Measurements from ENCODE around the gene TLE1. TPM values are rescaled to one million over a fixed set of nuclear protein-coding genes. Genes with fewer than 3 reads are reported as not detected.

TLE1 gene
- total and polyA plus RNA-seq, 10 of the 15 experiments (the other 5 are each of a cell fraction or from before 2014, with no cell fraction given): 0.04 to 0.23 (median 0.10) TPM; not detected in 6

DNA sequence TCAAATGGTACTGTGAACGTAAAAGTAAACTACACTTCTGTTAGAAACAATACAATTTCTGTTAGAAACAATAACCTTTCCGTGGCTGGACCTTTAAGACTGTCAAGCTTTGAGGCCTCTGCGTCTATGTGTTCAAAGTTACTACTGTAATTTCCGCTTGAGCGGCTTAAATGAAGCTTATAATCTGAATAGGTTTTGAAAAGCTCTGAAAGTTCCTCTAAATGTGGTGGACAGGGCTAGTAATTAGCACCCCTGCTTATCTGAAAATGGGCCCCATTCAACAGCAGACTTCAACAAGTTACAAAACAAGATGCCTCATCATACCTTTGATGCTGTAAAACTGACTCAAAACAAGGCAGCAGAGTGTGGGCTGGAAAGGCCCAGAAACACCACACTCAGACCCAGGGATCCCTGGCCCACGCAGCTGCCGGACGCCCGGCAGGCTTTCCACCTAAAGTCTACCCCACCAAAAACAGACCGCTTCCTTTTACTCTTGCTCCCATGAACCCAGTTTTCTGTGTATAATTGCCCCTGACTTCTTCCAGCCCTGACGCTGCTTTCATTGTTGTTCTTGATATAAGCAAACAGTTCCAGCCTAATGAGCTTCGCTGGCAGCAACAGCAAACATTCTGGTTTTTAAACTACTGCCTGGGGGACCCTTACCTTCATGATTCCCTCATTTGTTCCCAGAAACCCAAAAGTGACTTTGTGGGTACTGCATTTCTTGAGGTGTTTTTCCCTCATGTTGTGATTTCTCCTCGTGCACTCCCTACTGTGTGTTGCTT, 66.7 kb downstream of the TLE1 start:
- DNase-seq (ENCODE audit: low read depth, low spot score) (no peak), FAIRE-seq (no peak), ATAC-seq (no peak)
- Histone ChIP-seq H3K9me3 (replicated peaks; ENCODE audit: control insufficient read depth, insufficient read depth, low read length) (no peaks in the 10 kb centered on the region), H3K79me2 (ENCODE audit: control insufficient read depth, insufficient read depth, low read length) (no peaks in the 10 kb centered on the region), H3K36me3 (ENCODE audit: control insufficient read depth in 2 of 2, insufficient read depth in 2 of 2, low read length in 1 of 2) (no peaks in the 10 kb centered on the region), H3K4me3 (no peak overlapping the region), H4K20me1 (ENCODE audit: control insufficient read depth, insufficient read depth) (no peaks in the 10 kb centered on the region), H3K4me2 (ENCODE audit: control insufficient read depth, insufficient read depth) (no peak overlapping the region), H3K27me3 (replicated peaks in 1 of 2; ENCODE audit: control insufficient read depth in 2 of 2, insufficient read depth in 2 of 2, low read length in 1 of 2) (no peaks in the 10 kb centered on the region), H3K27ac (ENCODE audit: control insufficient read depth, insufficient read depth) (no peak overlapping the region), H2AFZ (ENCODE audit: control insufficient read depth, low read depth, low read length) (no peak overlapping the region), H3K9ac (ENCODE audit: control insufficient read depth, insufficient read depth, low read length) (no peak overlapping the region), H3K4me1 (ENCODE audit: control insufficient read depth, insufficient read depth, low read length) (no peaks in the 10 kb centered on the region)
- POLR2A ChIA-PET: no interaction called here
- WGBS (ENCODE audit: insufficient coverage, insufficient replicate concordance, low lambda C conversion rate, missing lambda C conversion rate): 38% methylated on average over 13 of the region's 13 CpGs
- in situ Hi-C loops (cut with MboI): no loop called here
- no TSS peak for BruUV-seq (replicated peaks)
- SMC1A ChIA-PET (ENCODE audit: uncharacterized antibody, unreplicated experiment): interaction anchor here (0.6 kb wide), 1 partner anchor 1625 kb away, joined by 3 read pairs; no protein-coding TSS in a partner anchor
- RAD21 ChIA-PET (ENCODE audit: unreplicated experiment): no interaction called here
- intact Hi-C loops (cut with micrococcal nuclease; ENCODE audit: unreplicated experiment): no loop called here
- CTCF ChIA-PET: no interaction called here
- TF ChIP-seq MXI1 (IDR thresholded peaks at IDR 0.05; ENCODE audit: low read depth, low read length): no peak

DNA sequence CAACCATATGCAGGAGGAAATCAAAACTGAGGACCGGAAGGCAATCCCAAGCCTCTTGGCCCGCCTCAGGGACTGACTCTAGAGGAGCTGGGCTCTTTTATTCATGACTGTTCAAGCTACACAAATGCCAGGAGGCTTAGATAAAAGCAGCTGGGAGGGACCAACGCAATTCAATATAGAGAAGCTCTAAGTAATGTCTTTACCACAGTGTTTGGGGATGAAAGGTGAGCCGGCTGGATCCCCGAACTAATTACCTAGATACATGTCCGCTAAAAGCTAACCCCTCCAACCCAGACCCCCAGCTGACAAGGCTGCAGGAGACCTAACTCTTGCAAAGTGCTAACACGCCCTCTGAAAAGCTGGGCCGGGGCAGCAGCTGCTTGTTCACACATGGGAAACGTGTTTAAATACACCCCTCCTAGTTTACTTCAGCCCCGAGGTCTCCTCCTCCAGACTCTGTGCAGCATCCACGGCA, 67.5 kb downstream of the TLE1 start:
- BruUV-seq (replicated peaks): no TSS peak
- no peaks in the 10 kb centered on the region for H3K79me2 ChIP-seq (ENCODE audit: control insufficient read depth, insufficient read depth, low read length)
- 54% methylated on average over 11 of the region's 11 CpGs for WGBS (ENCODE audit: insufficient coverage, insufficient replicate concordance, low lambda C conversion rate, missing lambda C conversion rate)
- no peak overlapping the region for H3K4me2 ChIP-seq (ENCODE audit: control insufficient read depth, insufficient read depth)
- no peak overlapping the region for H3K27ac ChIP-seq (ENCODE audit: control insufficient read depth, insufficient read depth)
- H3K9me3 ChIP-seq (replicated peaks; ENCODE audit: control insufficient read depth, insufficient read depth, low read length): no peaks in the 10 kb centered on the region
- no peak for FAIRE-seq
- no peak overlapping the region for H3K4me3 ChIP-seq
- ATAC-seq: no peak
- no peaks in the 10 kb centered on the region for H3K27me3 ChIP-seq (replicated peaks in 1 of 2; ENCODE audit: control insufficient read depth in 2 of 2, insufficient read depth in 2 of 2, low read length in 1 of 2)
- no peak overlapping the region for H2AFZ ChIP-seq (ENCODE audit: control insufficient read depth, low read depth, low read length)
- POLR2A ChIA-PET: no interaction called here
- H3K4me1 ChIP-seq (ENCODE audit: control insufficient read depth, insufficient read depth, low read length): no peaks in the 10 kb centered on the region
- intact Hi-C loops (cut with micrococcal nuclease; ENCODE audit: unreplicated experiment) (no loop called here), in situ Hi-C loops (cut with MboI) (no loop called here)
- H3K9ac ChIP-seq (ENCODE audit: control insufficient read depth, insufficient read depth, low read length): no peak overlapping the region
- DNase-seq (ENCODE audit: low read depth, low spot score): no peak
- CTCF ChIA-PET: no interaction called here
- no peaks in the 10 kb centered on the region for H4K20me1 ChIP-seq (ENCODE audit: control insufficient read depth, insufficient read depth)
- RAD21 ChIA-PET (ENCODE audit: unreplicated experiment): no interaction called here
- no peaks in the 10 kb centered on the region for H3K36me3 ChIP-seq (ENCODE audit: control insufficient read depth in 2 of 2, insufficient read depth in 2 of 2, low read length in 1 of 2)
- SMC1A ChIA-PET (ENCODE audit: uncharacterized antibody, unreplicated experiment): no interaction called here
- no peak for TF ChIP-seq CBX3 (IDR thresholded peaks at IDR 0.05; ENCODE audit: borderline replicate concordance, low read depth)
- TF ChIP-seq ESRRA (IDR thresholded peaks at IDR 0.05; ENCODE audit: low read length): no peak
- TF ChIP-seq, protein P1, sequence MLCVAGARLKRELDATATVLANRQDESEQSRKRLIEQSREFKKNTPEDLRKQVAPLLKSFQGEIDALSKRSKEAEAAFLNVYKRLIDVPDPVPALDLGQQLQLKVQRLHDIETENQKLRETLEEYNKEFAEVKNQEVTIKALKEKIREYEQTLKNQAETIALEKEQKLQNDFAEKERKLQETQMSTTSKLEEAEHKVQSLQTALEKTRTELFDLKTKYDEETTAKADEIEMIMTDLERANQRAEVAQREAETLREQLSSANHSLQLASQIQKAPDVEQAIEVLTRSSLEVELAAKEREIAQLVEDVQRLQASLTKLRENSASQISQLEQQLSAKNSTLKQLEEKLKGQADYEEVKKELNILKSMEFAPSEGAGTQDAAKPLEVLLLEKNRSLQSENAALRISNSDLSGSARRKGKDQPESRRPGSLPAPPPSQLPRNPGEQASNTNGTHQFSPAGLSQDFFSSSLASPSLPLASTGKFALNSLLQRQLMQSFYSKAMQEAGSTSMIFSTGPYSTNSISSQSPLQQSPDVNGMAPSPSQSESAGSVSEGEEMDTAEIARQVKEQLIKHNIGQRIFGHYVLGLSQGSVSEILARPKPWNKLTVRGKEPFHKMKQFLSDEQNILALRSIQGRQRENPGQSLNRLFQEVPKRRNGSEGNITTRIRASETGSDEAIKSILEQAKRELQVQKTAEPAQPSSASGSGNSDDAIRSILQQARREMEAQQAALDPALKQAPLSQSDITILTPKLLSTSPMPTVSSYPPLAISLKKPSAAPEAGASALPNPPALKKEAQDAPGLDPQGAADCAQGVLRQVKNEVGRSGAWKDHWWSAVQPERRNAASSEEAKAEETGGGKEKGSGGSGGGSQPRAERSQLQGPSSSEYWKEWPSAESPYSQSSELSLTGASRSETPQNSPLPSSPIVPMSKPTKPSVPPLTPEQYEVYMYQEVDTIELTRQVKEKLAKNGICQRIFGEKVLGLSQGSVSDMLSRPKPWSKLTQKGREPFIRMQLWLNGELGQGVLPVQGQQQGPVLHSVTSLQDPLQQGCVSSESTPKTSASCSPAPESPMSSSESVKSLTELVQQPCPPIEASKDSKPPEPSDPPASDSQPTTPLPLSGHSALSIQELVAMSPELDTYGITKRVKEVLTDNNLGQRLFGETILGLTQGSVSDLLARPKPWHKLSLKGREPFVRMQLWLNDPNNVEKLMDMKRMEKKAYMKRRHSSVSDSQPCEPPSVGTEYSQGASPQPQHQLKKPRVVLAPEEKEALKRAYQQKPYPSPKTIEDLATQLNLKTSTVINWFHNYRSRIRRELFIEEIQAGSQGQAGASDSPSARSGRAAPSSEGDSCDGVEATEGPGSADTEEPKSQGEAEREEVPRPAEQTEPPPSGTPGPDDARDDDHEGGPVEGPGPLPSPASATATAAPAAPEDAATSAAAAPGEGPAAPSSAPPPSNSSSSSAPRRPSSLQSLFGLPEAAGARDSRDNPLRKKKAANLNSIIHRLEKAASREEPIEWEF (IDR thresholded peaks at IDR 0.05; ENCODE audit: insufficient replicate concordance, low read depth, low read length): no peak
- TF ChIP-seq MYB (IDR thresholded peaks at IDR 0.05; ENCODE audit: borderline replicate concordance, low read depth, low read length): no peak
- no peak for TF ChIP-seq SIN3A (IDR thresholded peaks at IDR 0.05; ENCODE audit: low read depth, low read length)
- TF ChIP-seq CBX5 (IDR thresholded peaks at IDR 0.05; ENCODE audit: low read depth): no peak
- TF ChIP-seq, protein P2, sequence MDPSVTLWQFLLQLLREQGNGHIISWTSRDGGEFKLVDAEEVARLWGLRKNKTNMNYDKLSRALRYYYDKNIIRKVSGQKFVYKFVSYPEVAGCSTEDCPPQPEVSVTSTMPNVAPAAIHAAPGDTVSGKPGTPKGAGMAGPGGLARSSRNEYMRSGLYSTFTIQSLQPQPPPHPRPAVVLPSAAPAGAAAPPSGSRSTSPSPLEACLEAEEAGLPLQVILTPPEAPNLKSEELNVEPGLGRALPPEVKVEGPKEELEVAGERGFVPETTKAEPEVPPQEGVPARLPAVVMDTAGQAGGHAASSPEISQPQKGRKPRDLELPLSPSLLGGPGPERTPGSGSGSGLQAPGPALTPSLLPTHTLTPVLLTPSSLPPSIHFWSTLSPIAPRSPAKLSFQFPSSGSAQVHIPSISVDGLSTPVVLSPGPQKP (IDR thresholded peaks at IDR 0.05; ENCODE audit: low read depth, low read length): no peak
- TF ChIP-seq ZNF274 (IDR thresholded peaks at IDR 0.05; ENCODE audit: insufficient read depth, insufficient read length): no peak

Data from GM12878 (cell line).